GM12801 (cell line): ENCODE measurements around the gene TEX55.

Experiments used
- TF ChIP-seq, protein P1 (sequence below): IDR thresholded peaks from one replicate; pipeline ENCODE4 v1.5.1; 2011; ENCODE audit warnings: control low read depth; ENCODE audit not compliant: insufficient read length; ENCODE audit errors: extremely low read depth

Gene TEX55

DNA sequence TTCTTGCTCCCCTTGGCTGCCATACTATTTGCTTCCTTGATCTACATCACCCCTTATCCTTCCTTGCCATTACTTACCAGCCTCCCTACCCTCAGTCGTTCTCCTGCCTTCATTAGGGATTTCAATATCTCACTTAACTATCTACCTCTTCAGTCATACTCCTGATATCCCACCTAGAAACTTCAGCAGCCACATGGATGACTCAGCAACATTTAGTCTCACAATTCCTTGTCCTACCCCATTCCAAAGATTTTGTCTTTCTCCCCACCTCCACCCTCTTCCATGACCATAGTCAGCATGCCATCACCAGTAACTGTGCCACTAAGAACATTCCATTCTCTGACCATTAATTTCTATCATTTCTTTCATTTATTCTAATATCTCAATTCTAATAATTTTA, 45.8 kb downstream of the TEX55 start:
- TF ChIP-seq, protein P1, sequence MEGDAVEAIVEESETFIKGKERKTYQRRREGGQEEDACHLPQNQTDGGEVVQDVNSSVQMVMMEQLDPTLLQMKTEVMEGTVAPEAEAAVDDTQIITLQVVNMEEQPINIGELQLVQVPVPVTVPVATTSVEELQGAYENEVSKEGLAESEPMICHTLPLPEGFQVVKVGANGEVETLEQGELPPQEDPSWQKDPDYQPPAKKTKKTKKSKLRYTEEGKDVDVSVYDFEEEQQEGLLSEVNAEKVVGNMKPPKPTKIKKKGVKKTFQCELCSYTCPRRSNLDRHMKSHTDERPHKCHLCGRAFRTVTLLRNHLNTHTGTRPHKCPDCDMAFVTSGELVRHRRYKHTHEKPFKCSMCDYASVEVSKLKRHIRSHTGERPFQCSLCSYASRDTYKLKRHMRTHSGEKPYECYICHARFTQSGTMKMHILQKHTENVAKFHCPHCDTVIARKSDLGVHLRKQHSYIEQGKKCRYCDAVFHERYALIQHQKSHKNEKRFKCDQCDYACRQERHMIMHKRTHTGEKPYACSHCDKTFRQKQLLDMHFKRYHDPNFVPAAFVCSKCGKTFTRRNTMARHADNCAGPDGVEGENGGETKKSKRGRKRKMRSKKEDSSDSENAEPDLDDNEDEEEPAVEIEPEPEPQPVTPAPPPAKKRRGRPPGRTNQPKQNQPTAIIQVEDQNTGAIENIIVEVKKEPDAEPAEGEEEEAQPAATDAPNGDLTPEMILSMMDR: no peak

DNA sequence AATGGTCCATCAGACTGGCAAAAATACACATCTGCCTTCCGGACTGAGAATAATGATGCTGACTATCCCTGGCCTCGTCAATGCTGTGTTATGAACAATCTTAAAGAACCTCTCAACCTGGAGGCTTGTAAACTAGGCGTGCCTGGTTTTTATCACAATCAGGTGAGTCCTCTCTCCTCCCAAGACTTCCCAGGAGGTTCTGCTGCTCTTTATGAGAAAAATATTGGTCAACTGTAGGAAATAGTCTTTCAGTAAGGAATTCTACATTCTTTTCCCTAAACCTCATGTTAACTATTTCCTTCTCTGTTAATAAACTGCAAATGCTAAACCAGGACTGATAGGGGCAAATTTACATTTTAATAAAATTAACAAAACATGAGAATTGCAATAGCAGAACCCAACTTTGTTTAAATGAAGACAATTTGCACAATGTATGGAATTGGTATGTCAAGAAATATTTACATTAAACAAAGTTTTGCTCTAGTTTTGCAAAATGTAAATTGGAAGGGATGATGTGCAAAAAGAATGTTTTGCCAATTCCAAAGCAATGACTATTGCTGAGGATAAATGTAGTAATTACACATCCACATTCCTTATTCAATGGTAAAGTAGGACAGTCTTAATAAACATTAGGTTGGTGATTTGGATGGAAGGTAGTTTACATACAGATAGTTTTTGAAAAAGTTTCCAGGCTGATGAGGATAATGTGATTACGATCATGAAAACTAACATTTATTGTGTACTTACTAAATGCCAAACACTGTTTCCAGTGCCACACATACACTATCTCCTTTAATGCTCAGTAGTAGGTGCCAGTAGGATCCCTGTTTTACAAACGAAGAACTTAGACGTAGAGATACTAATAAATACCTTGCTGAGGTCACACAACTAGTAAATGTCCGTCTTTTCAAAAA, 48.5 kb downstream of the TEX55 start:
- TF ChIP-seq, protein P1: no peak

DNA sequence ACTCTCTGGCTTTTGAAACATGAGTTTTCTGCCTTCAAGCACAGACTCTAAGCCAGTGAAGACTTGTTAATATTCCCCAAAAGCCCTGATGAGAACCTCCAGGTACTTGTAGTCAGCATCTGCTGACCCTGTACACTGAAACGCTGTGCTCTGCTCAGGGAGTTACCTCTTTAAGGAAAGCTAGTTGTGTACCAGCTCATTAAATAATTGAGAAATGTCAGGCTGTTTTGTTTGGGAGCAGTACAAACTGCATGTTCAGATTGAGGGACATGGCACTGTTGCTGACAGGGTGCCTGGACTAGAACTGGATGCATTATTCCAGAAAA, 49.1 kb downstream of the TEX55 start:
- TF ChIP-seq, protein P1: no peak

DNA sequence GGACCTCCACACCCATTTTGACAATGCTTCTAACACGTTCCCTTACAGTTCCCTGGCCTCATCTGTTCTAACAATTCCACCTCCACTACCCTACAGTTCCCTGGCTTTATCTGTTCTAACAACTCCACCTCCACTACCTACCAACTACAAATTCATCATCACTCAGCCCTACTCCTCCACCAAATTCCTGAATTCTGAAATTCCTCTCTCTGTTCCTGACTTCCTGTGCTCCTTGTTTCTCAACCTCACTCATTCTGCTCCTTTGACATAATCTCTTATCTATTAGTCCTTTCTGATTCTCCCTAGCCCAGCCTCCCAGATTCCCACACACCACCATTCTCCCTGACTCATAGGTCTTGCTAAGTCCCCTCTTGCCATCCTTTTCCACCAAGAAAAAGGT, 49.9 kb downstream of the TEX55 start:
- TF ChIP-seq, protein P1: no peak
